Measurements from ENCODE around the gene ASMTL.

ASMTL gene

GRCh38 chrX:1394731-1395501 lies 57.8 kb downstream of the ASMTL start:
- Histone ChIP-seq H3K27me3 (ENCODE audit: control insufficient read depth, insufficient read depth, low read length, poor library complexity, severe bottlenecking) (no peaks in the 10 kb centered on the region), H3K9me3 (ENCODE audit: control insufficient read depth, low read length) (no peaks in the 10 kb centered on the region), H3K4me3 (ENCODE audit: insufficient read depth, low read depth, low read length) (no peak overlapping the region), H3K36me3 (ENCODE audit: control insufficient read depth, insufficient read depth, low read length) (peaks cover 9% of the 10 kb centered on the region), H3K27ac (ENCODE audit: insufficient read depth, low read depth, low read length, poor library complexity, severe bottlenecking) (no peak overlapping the region), H3K4me1 (ENCODE audit: control insufficient read depth, insufficient read depth, low read length) (peaks cover 11% of the 10 kb centered on the region)
- 88 to 90% methylated on average over 22 of the region's 22 CpGs for WGBS, 2 experiments

GRCh38 chrX:1393871-1394615 lies 58.7 kb downstream of the ASMTL start:
- H3K4me3 ChIP-seq (ENCODE audit: insufficient read depth, low read depth, low read length): peak overlapping the region; percentile 83
- H3K4me1 ChIP-seq (ENCODE audit: control insufficient read depth, insufficient read depth, low read length): peaks cover 11% of the 10 kb centered on the region
- no peaks in the 10 kb centered on the region for H3K9me3 ChIP-seq (ENCODE audit: control insufficient read depth, low read length)
- 68 to 69% methylated on average over 16 of the region's 16 CpGs for WGBS, 2 experiments
- no peak overlapping the region for H3K27ac ChIP-seq (ENCODE audit: insufficient read depth, low read depth, low read length, poor library complexity, severe bottlenecking)
- peaks cover 18% of the 10 kb centered on the region for H3K36me3 ChIP-seq (ENCODE audit: control insufficient read depth, insufficient read depth, low read length)
- no peaks in the 10 kb centered on the region for H3K27me3 ChIP-seq (ENCODE audit: control insufficient read depth, insufficient read depth, low read length, poor library complexity, severe bottlenecking)

GRCh38 chrX:1392376-1393068 lies 60.2 kb downstream of the ASMTL start:
- H3K4me1 ChIP-seq (ENCODE audit: control insufficient read depth, insufficient read depth, low read length): peaks cover 11% of the 10 kb centered on the region
- no peaks in the 10 kb centered on the region for H3K27me3 ChIP-seq (ENCODE audit: control insufficient read depth, insufficient read depth, low read length, poor library complexity, severe bottlenecking)
- H3K9me3 ChIP-seq (ENCODE audit: control insufficient read depth, low read length): no peaks in the 10 kb centered on the region
- 0% methylated on average over 71 to 74 of the region's 76 CpGs for WGBS, 2 experiments
- H3K36me3 ChIP-seq (ENCODE audit: control insufficient read depth, insufficient read depth, low read length): peaks cover 33% of the 10 kb centered on the region
- peak overlapping the region; percentile 95 for H3K27ac ChIP-seq (ENCODE audit: insufficient read depth, low read depth, low read length, poor library complexity, severe bottlenecking)
- H3K4me3 ChIP-seq (ENCODE audit: insufficient read depth, low read depth, low read length): peak overlapping the region; percentile 83

- no peaks in the 10 kb centered on the region for H3K27me3 ChIP-seq (ENCODE audit: control insufficient read depth, insufficient read depth, low read length, poor library complexity, severe bottlenecking)
- H3K27ac ChIP-seq (ENCODE audit: insufficient read depth, low read depth, low read length, poor library complexity, severe bottlenecking): peak within 1 kb of the TSS; percentile 95
- peaks cover 40% of the 10 kb centered on the region for H3K36me3 ChIP-seq (ENCODE audit: control insufficient read depth, insufficient read depth, low read length)
- no peaks in the 10 kb centered on the region for H3K9me3 ChIP-seq (ENCODE audit: control insufficient read depth, low read length)
- peak within 1 kb of the TSS; percentile 83 for H3K4me3 ChIP-seq (ENCODE audit: insufficient read depth, low read depth, low read length)
- WGBS, 2 experiments: 0% methylated on average over 90 of the region's 90 CpGs
- H3K4me1 ChIP-seq (ENCODE audit: control insufficient read depth, insufficient read depth, low read length): peaks cover 11% of the 10 kb centered on the region
These were observed 60.9 kb downstream of the ASMTL start, which contains the start of gene SLC25A6 for GRCh38 chrX:1391707-1392375. Gene SLC25A6, minus strand, starts transcription at chrX:1392113. Its CDS starts 104 bp downstream, at chrX:1392009.

GRCh38 chrX:1391370-1391706 lies 61.4 kb downstream of the ASMTL start:
- H3K9me3 ChIP-seq (ENCODE audit: control insufficient read depth, low read length): no peaks in the 10 kb centered on the region
- peak overlapping the region; percentile 83 for H3K4me3 ChIP-seq (ENCODE audit: insufficient read depth, low read depth, low read length)
- H3K27ac ChIP-seq (ENCODE audit: insufficient read depth, low read depth, low read length, poor library complexity, severe bottlenecking): peak overlapping the region; percentile 86
- H3K27me3 ChIP-seq (ENCODE audit: control insufficient read depth, insufficient read depth, low read length, poor library complexity, severe bottlenecking): no peaks in the 10 kb centered on the region
- H3K36me3 ChIP-seq (ENCODE audit: control insufficient read depth, insufficient read depth, low read length): peaks cover 42% of the 10 kb centered on the region
- H3K4me1 ChIP-seq (ENCODE audit: control insufficient read depth, insufficient read depth, low read length): peaks cover 11% of the 10 kb centered on the region
- 0 to 1% methylated on average over 19 of the region's 19 CpGs for WGBS, 2 experiments

- Histone ChIP-seq H3K36me3 (ENCODE audit: control insufficient read depth, insufficient read depth, low read length) (peaks cover 44% of the 10 kb centered on the region), H3K27me3 (ENCODE audit: control insufficient read depth, insufficient read depth, low read length, poor library complexity, severe bottlenecking) (no peaks in the 10 kb centered on the region), H3K4me1 (ENCODE audit: control insufficient read depth, insufficient read depth, low read length) (peaks cover 11% of the 10 kb centered on the region), H3K27ac (ENCODE audit: insufficient read depth, low read depth, low read length, poor library complexity, severe bottlenecking) (no peak overlapping the region), H3K4me3 (ENCODE audit: insufficient read depth, low read depth, low read length) (peak overlapping the region; percentile 83), H3K9me3 (ENCODE audit: control insufficient read depth, low read length) (no peaks in the 10 kb centered on the region)
- 59 to 61% methylated on average over 30 of the region's 30 CpGs for WGBS, 2 experiments
These were observed 61.9 kb downstream of the ASMTL start for GRCh38 chrX:1390621-1391369.

- no peaks in the 10 kb centered on the region for H3K9me3 ChIP-seq (ENCODE audit: control insufficient read depth, low read length)
- WGBS, 2 experiments: 92 to 97% methylated on average over 10 of the region's 10 CpGs
- peaks cover 10% of the 10 kb centered on the region for H3K4me1 ChIP-seq (ENCODE audit: control insufficient read depth, insufficient read depth, low read length)
- no peak overlapping the region for H3K27ac ChIP-seq (ENCODE audit: insufficient read depth, low read depth, low read length, poor library complexity, severe bottlenecking)
- no peak overlapping the region for H3K4me3 ChIP-seq (ENCODE audit: insufficient read depth, low read depth, low read length)
- H3K36me3 ChIP-seq (ENCODE audit: control insufficient read depth, insufficient read depth, low read length): peaks cover 52% of the 10 kb centered on the region
- no peaks in the 10 kb centered on the region for H3K27me3 ChIP-seq (ENCODE audit: control insufficient read depth, insufficient read depth, low read length, poor library complexity, severe bottlenecking)
These were observed 62.8 kb downstream of the ASMTL start for GRCh38 chrX:1389993-1390285.

GRCh38 chrX:1389181-1389992 lies 63.3 kb downstream of the ASMTL start:
- Histone ChIP-seq H3K4me3 (ENCODE audit: insufficient read depth, low read depth, low read length) (no peak overlapping the region), H3K36me3 (ENCODE audit: control insufficient read depth, insufficient read depth, low read length) (peaks cover 57% of the 10 kb centered on the region), H3K27me3 (ENCODE audit: control insufficient read depth, insufficient read depth, low read length, poor library complexity, severe bottlenecking) (no peaks in the 10 kb centered on the region), H3K27ac (ENCODE audit: insufficient read depth, low read depth, low read length, poor library complexity, severe bottlenecking) (no peak overlapping the region), H3K9me3 (ENCODE audit: control insufficient read depth, low read length) (no peaks in the 10 kb centered on the region), H3K4me1 (ENCODE audit: control insufficient read depth, insufficient read depth, low read length) (peaks cover 5% of the 10 kb centered on the region)
- 95 to 96% methylated on average over 51 of the region's 51 CpGs for WGBS, 2 experiments

GRCh38 chrX:1388651-1389050 lies 64.1 kb downstream of the ASMTL start:
- Histone ChIP-seq H3K9me3 (ENCODE audit: control insufficient read depth, low read length) (no peaks in the 10 kb centered on the region), H3K4me3 (ENCODE audit: insufficient read depth, low read depth, low read length) (no peak overlapping the region), H3K4me1 (ENCODE audit: control insufficient read depth, insufficient read depth, low read length) (no peaks in the 10 kb centered on the region), H3K27me3 (ENCODE audit: control insufficient read depth, insufficient read depth, low read length, poor library complexity, severe bottlenecking) (no peaks in the 10 kb centered on the region), H3K27ac (ENCODE audit: insufficient read depth, low read depth, low read length, poor library complexity, severe bottlenecking) (no peak overlapping the region), H3K36me3 (ENCODE audit: control insufficient read depth, insufficient read depth, low read length) (peaks cover 61% of the 10 kb centered on the region)
- 93 to 96% methylated on average over 4 of the region's 4 CpGs for WGBS, 2 experiments
